IMR-90 (cell line): ENCODE data around the gene IGLL1.
"Not testable (repeated sequence)": the region's sequence is repeated elsewhere in the genome, so short reads cannot be mapped to it uniquely, and the experiment has no call there.

Experiments used
- CHD1 ChIP-seq: IDR thresholded peaks from 2 replicates; pipeline ENCODE4 v1.6.1; 2012; ENCODE audit warnings: low read depth, low read length, improper control_type of control experiment
- ELK1 ChIP-seq: fragments of 150-350 bp; IDR thresholded peaks from 2 replicates; pipeline ENCODE4 v1.6.1; 2016; ENCODE audit warnings: low read depth, mild to moderate bottlenecking, low read length, moderate library complexity, borderline replicate concordance
- FOS ChIP-seq: fragments of 150-350 bp; IDR thresholded peaks from 2 replicates; pipeline ENCODE4 v1.6.1; 2016; ENCODE audit warnings: low read depth, low read length
- MAFK ChIP-seq: IDR thresholded peaks from 2 replicates; pipeline ENCODE4 v1.6.1; 2012; ENCODE audit warnings: low read depth, low read length, improper control_type of control experiment
- MAZ ChIP-seq: IDR thresholded peaks from 2 replicates; pipeline ENCODE4 v1.6.1; 2012; ENCODE audit warnings: low read depth, mild to moderate bottlenecking, low read length, improper control_type of control experiment, moderate library complexity, borderline replicate concordance
- POLR2A ChIP-seq: IDR thresholded peaks from 2 replicates; pipeline ENCODE4 v1.6.1; 2012; ENCODE audit warnings: mild to moderate bottlenecking, low read depth, low read length
- RAD21 ChIP-seq: IDR thresholded peaks from 2 replicates; pipeline ENCODE4 v1.6.1; 2012; ENCODE audit warnings: low read length, improper control_type of control experiment
- USF2 ChIP-seq: fragments of 150-350 bp; IDR thresholded peaks from 2 replicates; pipeline ENCODE4 v1.6.1; 2017; ENCODE audit warnings: mild to moderate bottlenecking, antibody characterized with exemption, low read length, low read depth
- TF ChIP-seq, protein P1 (sequence below): conservative IDR thresholded peaks from 2 replicates; pipeline ENCODE4 v1.5.1; 2012; ENCODE audit warnings: mild to moderate bottlenecking, low read depth, low read length, improper control_type of control experiment

DNA sequence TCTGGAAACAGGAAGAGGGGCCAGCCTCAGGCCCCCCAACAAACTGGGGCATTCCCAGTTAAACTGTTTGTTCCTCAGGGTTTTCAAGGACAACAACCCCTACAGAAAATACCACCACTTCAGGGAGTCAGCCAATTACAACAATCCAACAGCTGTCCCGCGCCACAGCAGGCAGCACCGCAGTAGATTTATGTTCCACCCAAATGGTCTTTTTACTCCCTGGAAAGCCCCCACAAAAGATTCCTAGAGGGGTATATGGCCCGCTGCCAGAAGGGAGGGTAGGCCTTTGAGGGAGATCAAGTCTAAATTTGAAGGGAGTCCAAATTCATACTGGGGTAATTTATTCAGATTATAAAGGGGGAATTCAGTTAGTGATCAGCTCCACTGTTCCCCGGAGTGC lies 39.3 kb downstream of the IGLL1 start:
- TF ChIP-seq, protein P1, sequence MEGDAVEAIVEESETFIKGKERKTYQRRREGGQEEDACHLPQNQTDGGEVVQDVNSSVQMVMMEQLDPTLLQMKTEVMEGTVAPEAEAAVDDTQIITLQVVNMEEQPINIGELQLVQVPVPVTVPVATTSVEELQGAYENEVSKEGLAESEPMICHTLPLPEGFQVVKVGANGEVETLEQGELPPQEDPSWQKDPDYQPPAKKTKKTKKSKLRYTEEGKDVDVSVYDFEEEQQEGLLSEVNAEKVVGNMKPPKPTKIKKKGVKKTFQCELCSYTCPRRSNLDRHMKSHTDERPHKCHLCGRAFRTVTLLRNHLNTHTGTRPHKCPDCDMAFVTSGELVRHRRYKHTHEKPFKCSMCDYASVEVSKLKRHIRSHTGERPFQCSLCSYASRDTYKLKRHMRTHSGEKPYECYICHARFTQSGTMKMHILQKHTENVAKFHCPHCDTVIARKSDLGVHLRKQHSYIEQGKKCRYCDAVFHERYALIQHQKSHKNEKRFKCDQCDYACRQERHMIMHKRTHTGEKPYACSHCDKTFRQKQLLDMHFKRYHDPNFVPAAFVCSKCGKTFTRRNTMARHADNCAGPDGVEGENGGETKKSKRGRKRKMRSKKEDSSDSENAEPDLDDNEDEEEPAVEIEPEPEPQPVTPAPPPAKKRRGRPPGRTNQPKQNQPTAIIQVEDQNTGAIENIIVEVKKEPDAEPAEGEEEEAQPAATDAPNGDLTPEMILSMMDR = not testable (repeated sequence)
- not testable (repeated sequence) for TF ChIP-seq POLR2A, FOS, USF2, MAZ, ELK1, CHD1, RAD21, MAFK
